MM.1S (cell line): ENCODE data around the gene ADGRD2.

Source experiments
- DNase-seq: peaks from one replicate; pipeline ENCODE4 v3.0.0-alpha.2; 2015
- H2AFZ ChIP-seq: fragments of 300-600 bp; sonication (generic); 2 replicates; pipeline ENCODE4 v1.6.0; 2016; ENCODE audit warnings: antibody characterized with exemption, low read length
- H3F3A ChIP-seq: fragments of 300-600 bp; sonication (generic); 2 replicates; pipeline ENCODE4 v1.6.1; 2016; ENCODE audit warnings: mild to moderate bottlenecking, antibody characterized with exemption, low read length, moderate library complexity, mixed read lengths; ENCODE audit not compliant: insufficient read depth
- H3K27ac ChIP-seq: fragments of 300-600 bp; sonication (generic); 2 replicates; pipeline ENCODE4 v1.5.1; 2016; ENCODE audit warnings: mild to moderate bottlenecking, low read length
- H3K27me3 ChIP-seq: fragments of 300-600 bp; sonication (generic); replicated peaks from 2 replicates; pipeline ENCODE4 v1.6.0; 2016; ENCODE audit warnings: low read length; ENCODE audit not compliant: insufficient read depth
- H3K36me3 ChIP-seq: fragments of 300-600 bp; sonication (generic); replicated peaks from 2 replicates; pipeline ENCODE4 v1.6.1; 2016; ENCODE audit warnings: mild to moderate bottlenecking, low read length, mixed read lengths; ENCODE audit not compliant: insufficient read depth
- H3K4me1 ChIP-seq: fragments of 300-600 bp; sonication (generic); 2 replicates; pipeline ENCODE4 v1.6.1; 2016; ENCODE audit warnings: low read length, mixed read lengths
- H3K4me2 ChIP-seq: fragments of 300-600 bp; sonication (generic); 2 replicates; pipeline ENCODE4 v1.6.0; 2016; ENCODE audit warnings: low read depth, low read length
- H3K4me3 ChIP-seq: fragments of 300-600 bp; sonication (generic); 2 replicates; pipeline ENCODE4 v1.5.1; 2016; ENCODE audit warnings: low read length, mixed read lengths
- H3K79me2 ChIP-seq: fragments of 300-600 bp; sonication (generic); 2 replicates; pipeline ENCODE4 v1.6.1; 2016; ENCODE audit warnings: mixed run types, low read length, mixed read lengths
- H3K9ac ChIP-seq: fragments of 300-600 bp; sonication (generic); 2 replicates; pipeline ENCODE4 v1.6.1; 2016; ENCODE audit warnings: low read length, mixed read lengths
- H3K9me2 ChIP-seq: fragments of 300-600 bp; sonication (generic); replicated peaks from 2 replicates; pipeline ENCODE4 v1.6.1; 2016; ENCODE audit warnings: mild to moderate bottlenecking, low read length, mixed read lengths; ENCODE audit not compliant: insufficient read depth
- H3K9me3 ChIP-seq: fragments of 300-600 bp; sonication (generic); replicated peaks from 2 replicates; pipeline ENCODE4 v1.6.1; 2016; ENCODE audit warnings: mild to moderate bottlenecking, low read length, mixed read lengths; ENCODE audit not compliant: insufficient read depth
- H4K20me1 ChIP-seq: fragments of 300-600 bp; sonication (generic); 2 replicates; pipeline ENCODE4 v1.6.1; 2016; ENCODE audit warnings: mild to moderate bottlenecking, low read length, moderate library complexity, mixed read lengths; ENCODE audit not compliant: insufficient read depth
- CTCF ChIP-seq: fragments of 300-600 bp; sonication (generic); IDR thresholded peaks from 2 replicates; pipeline ENCODE4 v1.5.1; 2016; ENCODE audit warnings: antibody characterized with exemption, low read length, mixed read lengths
- EZH2 ChIP-seq: fragments of 300-600 bp; sonication (generic); optimal IDR thresholded peaks from 2 replicates; pipeline ENCODE3; 2017; ENCODE audit warnings: low read depth, mild to moderate bottlenecking, antibody characterized with exemption, low read length, mixed read lengths
- EZH2phosphoT487 ChIP-seq: fragments of 300-600 bp; sonication (generic); IDR thresholded peaks from 2 replicates; pipeline ENCODE4 v1.6.1; 2018; ENCODE audit warnings: antibody characterized with exemption, low read length

ADGRD2 gene

GRCh38 chr9:124514874-124515273 lies 64.6 kb downstream of the ADGRD2 start:
- H3F3A ChIP-seq: no peaks in the 10 kb centered on the region
- H3K4me1 ChIP-seq: peaks cover 11% of the 10 kb centered on the region
- H3K27ac ChIP-seq: no peak overlapping the region
- H3K36me3 ChIP-seq: no peaks in the 10 kb centered on the region
- H3K9me2 ChIP-seq: no peaks in the 10 kb centered on the region
- no peak overlapping the region for H3K4me2 ChIP-seq
- no peaks in the 10 kb centered on the region for H3K79me2 ChIP-seq
- TF ChIP-seq CTCF: no peak
- TF ChIP-seq EZH2: no peak
- TF ChIP-seq EZH2phosphoT487: no peak
- H3K27me3 ChIP-seq: no peaks in the 10 kb centered on the region
- DNase-seq: no peak
- no peaks in the 10 kb centered on the region for H3K9me3 ChIP-seq
- no peaks in the 10 kb centered on the region for H4K20me1 ChIP-seq
- H2AFZ ChIP-seq: no peak overlapping the region
- no peak overlapping the region for H3K4me3 ChIP-seq
- no peak overlapping the region for H3K9ac ChIP-seq

- no peaks in the 10 kb centered on the region for H3K27me3 ChIP-seq
- no peak overlapping the region for H3K9ac ChIP-seq
- H3F3A ChIP-seq: no peaks in the 10 kb centered on the region
- H3K4me1 ChIP-seq: 0 out of 2 replicates have a peak, but pooled peaks cover under 1% of the 10 kb centered on the region
- TF ChIP-seq EZH2phosphoT487: no peak
- no peak for TF ChIP-seq EZH2
- TF ChIP-seq CTCF: no peak
- no peaks in the 10 kb centered on the region for H3K9me3 ChIP-seq
- no peak overlapping the region for H3K4me2 ChIP-seq
- H4K20me1 ChIP-seq: no peaks in the 10 kb centered on the region
- no peaks in the 10 kb centered on the region for H3K9me2 ChIP-seq
- H3K27ac ChIP-seq: no peak overlapping the region
- DNase-seq: no peak
- no peaks in the 10 kb centered on the region for H3K79me2 ChIP-seq
- no peak overlapping the region for H2AFZ ChIP-seq
- no peaks in the 10 kb centered on the region for H3K36me3 ChIP-seq
- no peak overlapping the region for H3K4me3 ChIP-seq
Observed at GRCh38 chr9:124517600-124517999, 67.3 kb downstream of the ADGRD2 start.

GRCh38 chr9:124518116-124518515 lies 67.9 kb downstream of the ADGRD2 start:
- no peaks in the 10 kb centered on the region for H3K36me3 ChIP-seq
- H3K79me2 ChIP-seq: no peaks in the 10 kb centered on the region
- no peak overlapping the region for H2AFZ ChIP-seq
- DNase-seq: no peak
- no peaks in the 10 kb centered on the region for H3K27me3 ChIP-seq
- H3K4me1 ChIP-seq: no peaks in the 10 kb centered on the region
- no peaks in the 10 kb centered on the region for H4K20me1 ChIP-seq
- H3K9ac ChIP-seq: no peak overlapping the region
- no peak overlapping the region for H3K27ac ChIP-seq
- H3K4me2 ChIP-seq: no peak overlapping the region
- H3K9me2 ChIP-seq: no peaks in the 10 kb centered on the region
- TF ChIP-seq CTCF (no peak), EZH2 (no peak), EZH2phosphoT487 (no peak)
- no peaks in the 10 kb centered on the region for H3F3A ChIP-seq
- H3K4me3 ChIP-seq: no peak overlapping the region
- H3K9me3 ChIP-seq: no peaks in the 10 kb centered on the region
